Fibroblast of lung (primary cell): ENCODE data around the gene USP17L20.
"Not testable (repeated sequence)": the region's sequence is repeated elsewhere in the genome, so short reads cannot be mapped to it uniquely, and the experiment has no call there.

Source experiments
- EZH2 ChIP-seq: IDR thresholded peaks from 2 replicates; pipeline ENCODE4 v1.5.1; 2012; ENCODE audit warnings: low read length, control low read depth, mild to moderate bottlenecking; ENCODE audit errors: missing control alignments
- TF ChIP-seq, protein P1 (sequence below), 2 donors: IDR thresholded peaks in 1 of 2; conservative IDR thresholded peaks in 1 of 2; 1 replicate in 1 of 2; 2 replicates in 1 of 2; pipeline ENCODE4 v1.5.1; 2011 to 2012; ENCODE audit warnings: low read length in 2 of 2, control low read depth in 1 of 2, inconsistent platforms in 1 of 2, low read depth in 1 of 2, mild to moderate bottlenecking in 1 of 2

DNA sequence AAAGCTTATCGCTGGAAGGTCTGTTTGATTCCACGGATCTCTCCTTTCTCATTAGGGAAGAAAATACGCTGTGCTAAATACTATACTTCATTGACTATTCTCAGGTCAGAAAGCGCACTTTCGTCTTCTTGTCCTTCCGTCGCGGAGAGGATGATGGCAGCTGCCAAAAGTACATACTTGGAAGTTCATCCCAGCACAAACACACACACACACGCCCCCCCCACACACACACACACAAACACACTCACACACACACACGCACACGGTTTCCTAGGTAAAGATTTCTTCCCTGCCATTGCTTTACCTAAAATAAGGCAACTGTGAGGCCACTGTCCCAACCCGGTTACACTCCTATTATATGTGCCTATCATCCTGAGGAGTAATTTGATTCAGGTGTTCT, 19.5 kb upstream of the USP17L20 start:
- TF ChIP-seq, protein P1, sequence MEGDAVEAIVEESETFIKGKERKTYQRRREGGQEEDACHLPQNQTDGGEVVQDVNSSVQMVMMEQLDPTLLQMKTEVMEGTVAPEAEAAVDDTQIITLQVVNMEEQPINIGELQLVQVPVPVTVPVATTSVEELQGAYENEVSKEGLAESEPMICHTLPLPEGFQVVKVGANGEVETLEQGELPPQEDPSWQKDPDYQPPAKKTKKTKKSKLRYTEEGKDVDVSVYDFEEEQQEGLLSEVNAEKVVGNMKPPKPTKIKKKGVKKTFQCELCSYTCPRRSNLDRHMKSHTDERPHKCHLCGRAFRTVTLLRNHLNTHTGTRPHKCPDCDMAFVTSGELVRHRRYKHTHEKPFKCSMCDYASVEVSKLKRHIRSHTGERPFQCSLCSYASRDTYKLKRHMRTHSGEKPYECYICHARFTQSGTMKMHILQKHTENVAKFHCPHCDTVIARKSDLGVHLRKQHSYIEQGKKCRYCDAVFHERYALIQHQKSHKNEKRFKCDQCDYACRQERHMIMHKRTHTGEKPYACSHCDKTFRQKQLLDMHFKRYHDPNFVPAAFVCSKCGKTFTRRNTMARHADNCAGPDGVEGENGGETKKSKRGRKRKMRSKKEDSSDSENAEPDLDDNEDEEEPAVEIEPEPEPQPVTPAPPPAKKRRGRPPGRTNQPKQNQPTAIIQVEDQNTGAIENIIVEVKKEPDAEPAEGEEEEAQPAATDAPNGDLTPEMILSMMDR (conservative IDR thresholded peaks at IDR 0.05 in 1 of 2, IDR thresholded peaks at IDR 0.05 in 1 of 2; ENCODE audit: low read depth in 1 of 2, low read length in 2 of 2) = not testable (repeated sequence)
- not testable (repeated sequence) for TF ChIP-seq EZH2
